Breast epithelium (tissue), 4 donors: ENCODE results near the gene CDC5L. TPM values are rescaled to one million over a fixed set of nuclear protein-coding genes. Genes with fewer than 3 reads are reported as not detected.

ENCODE experiments used
- DNase-seq, 2 donors: peaks; one replicate each; pipeline ENCODE4 v3.0.0-alpha.2; 2019; ENCODE audit warnings: low spot score in 2 of 2
- H3K27ac ChIP-seq, 2 donors: fragments of 200-600 bp; sonication (generic) in 1 of 2; one replicate each; pipeline ENCODE4 v1.5.1; 2016 to 2019; ENCODE audit warnings: mild to moderate bottlenecking in 1 of 2
- H3K27me3 ChIP-seq, 2 donors: fragments of 200-600 bp; sonication (generic) in 1 of 2; one replicate each; pipeline versions ENCODE4 v1.5.1 to v1.6.0; 2017 to 2019; ENCODE audit warnings: control low read depth in 1 of 2, mild to moderate bottlenecking in 1 of 2
- H3K36me3 ChIP-seq: fragments of 200-600 bp; one replicate; pipeline ENCODE4 v1.5.1; 2019
- H3K4me1 ChIP-seq, 2 donors: fragments of 200-600 bp; sonication (generic); one replicate each; pipeline ENCODE4 v1.5.1; 2016 to 2019; ENCODE audit warnings: control low read depth in 1 of 2
- H3K4me3 ChIP-seq, 3 donors: fragments of 200-600 bp; sonication (generic); 1 replicate in 2 of 3; 2 replicates in 1 of 3; pipeline ENCODE4 v1.5.1; 2016 to 2019; ENCODE audit warnings: mild to moderate bottlenecking in 3 of 3, moderate library complexity in 2 of 3
- H3K9me3 ChIP-seq, 2 donors: fragments of 200-600 bp; sonication (generic) in 1 of 2; one replicate each; pipeline ENCODE4 v1.5.1; 2016 to 2019; ENCODE audit warnings: control low read depth in 1 of 2
- CTCF ChIP-seq, 3 donors: fragments of 450-650 bp; IDR thresholded peaks; one replicate each; pipeline ENCODE4 v1.5.1; 2016 to 2017; ENCODE audit warnings: antibody characterized with exemption in 3 of 3, mild to moderate bottlenecking in 3 of 3, moderate library complexity in 3 of 3
- POLR2A ChIP-seq: fragments of 450-650 bp; IDR thresholded peaks from one replicate; pipeline ENCODE4 v1.6.1; 2016; ENCODE audit warnings: antibody characterized with exemption, mild to moderate bottlenecking, moderate library complexity
- POLR2AphosphoS5 ChIP-seq, 3 donors: sonication (generic); formaldehyde crosslinking; IDR thresholded peaks; one replicate each; pipeline ENCODE4 v1.6.1; 2017; ENCODE audit warnings: antibody characterized with exemption in 3 of 3
- intact Hi-C: fragments of 100-400 bp; cut with DNase I; formaldehyde crosslinking; loops from one replicate; pipeline ENCODE4 v1.15.1; 2023; ENCODE audit warnings: low total_unique reads
- total RNA-seq, 3 donors: library from RNA; depleted of rRNA; stranded (reverse); fragments of >200 nt; gene quantifications; one replicate each; pipeline ENCODE4 v1.1.0, GENCODE V29; 2016

The CDC5L gene
- total RNA-seq, 3 donors from 2014 or later = 21.1 to 29.1 (median 22.0) TPM

GRCh38 chr6:44470115-44470464, 82.6 kb downstream of the CDC5L start:
- Histone ChIP-seq H3K27me3 (no peaks in the 10 kb centered on the region), H3K27ac (no peak overlapping the region), H3K36me3 (no peaks in the 10 kb centered on the region), H3K9me3 (no peaks in the 10 kb centered on the region), H3K4me1 (no peaks in the 10 kb centered on the region), H3K4me3 (no peak overlapping the region)
- no peak for TF ChIP-seq POLR2A
- intact Hi-C loops = no loop called here
- DNase-seq = no peak

- intact Hi-C loops = no loop called here
- H3K27me3 ChIP-seq = no peaks in the 10 kb centered on the region
- H3K9me3 ChIP-seq = no peaks in the 10 kb centered on the region
- TF ChIP-seq POLR2AphosphoS5 (IDR thresholded peaks at IDR 0.05) (no peak), CTCF (IDR thresholded peaks at IDR 0.05) (no peak), POLR2A (no peak)
- DNase-seq = no peak
- no peak overlapping the region for H3K27ac ChIP-seq
- no peaks in the 10 kb centered on the region for H3K4me1 ChIP-seq
- no peaks in the 10 kb centered on the region for H3K36me3 ChIP-seq
- no peak overlapping the region for H3K4me3 ChIP-seq
These were observed 83.2 kb downstream of the CDC5L start for GRCh38 chr6:44470746-44471145.

GRCh38 chr6:44471271-44471981, 83.9 kb downstream of the CDC5L start:
- H3K4me1 ChIP-seq = no peaks in the 10 kb centered on the region
- H3K27me3 ChIP-seq = no peaks in the 10 kb centered on the region
- no peaks in the 10 kb centered on the region for H3K36me3 ChIP-seq
- intact Hi-C loops = no loop called here
- no peak for DNase-seq
- H3K4me3 ChIP-seq = no peak overlapping the region
- TF ChIP-seq POLR2A (no peak), CTCF (IDR thresholded peaks at IDR 0.05) (no peak), POLR2AphosphoS5 (IDR thresholded peaks at IDR 0.05) (no peak)
- H3K27ac ChIP-seq = no peak overlapping the region
- no peaks in the 10 kb centered on the region for H3K9me3 ChIP-seq

- intact Hi-C loops = no loop called here
- no peak for DNase-seq
- no peak overlapping the region for H3K4me3 ChIP-seq
- no peaks in the 10 kb centered on the region for H3K36me3 ChIP-seq
- H3K27ac ChIP-seq = no peak overlapping the region
- no peaks in the 10 kb centered on the region for H3K27me3 ChIP-seq
- no peaks in the 10 kb centered on the region for H3K9me3 ChIP-seq
- no peaks in the 10 kb centered on the region for H3K4me1 ChIP-seq
- no peak for TF ChIP-seq POLR2A
- TF ChIP-seq POLR2AphosphoS5 (IDR thresholded peaks at IDR 0.05) = no peak
- no peak for TF ChIP-seq CTCF (IDR thresholded peaks at IDR 0.05)
These were observed 84.9 kb downstream of the CDC5L start for GRCh38 chr6:44472250-44472945.

GRCh38 chr6:44473393-44474189, 86.1 kb downstream of the CDC5L start:
- TF ChIP-seq POLR2AphosphoS5 (IDR thresholded peaks at IDR 0.05) = no peak
- no peak for TF ChIP-seq POLR2A
- no peak for TF ChIP-seq CTCF (IDR thresholded peaks at IDR 0.05)
- no peak overlapping the region for H3K4me3 ChIP-seq
- no peak overlapping the region for H3K27ac ChIP-seq
- H3K9me3 ChIP-seq = no peaks in the 10 kb centered on the region
- H3K36me3 ChIP-seq = no peaks in the 10 kb centered on the region
- no peaks in the 10 kb centered on the region for H3K27me3 ChIP-seq
- no peak for DNase-seq
- intact Hi-C loops = no loop called here
- no peaks in the 10 kb centered on the region for H3K4me1 ChIP-seq
